Mucosa of gallbladder (tissue), 1 donor: Measurements from ENCODE around the gene ADRM1. TPM values are rescaled to one million over a fixed set of nuclear protein-coding genes. Genes with fewer than 3 reads are reported as not detected.
A peak's percentile ranks its signal among the peaks of the same experiment; 100 is the strongest.

Source experiments
- DNase-seq: peaks from one replicate; pipeline ENCODE4 v3.0.0-alpha.2; 2020; ENCODE audit warnings: low spot score
- total RNA-seq: library from RNA; stranded (reverse); gene quantifications from one replicate; pipeline ENCODE4 v1.2.1, GENCODE V29; 2021
- donor health status: DM: no; HTN: no; CAD: no.

Gene ADRM1
- total RNA-seq = 78.8 TPM

- DNase-seq = peak; percentile 97
Measured at GRCh38 chr20:62302341-62303061, at the start of gene ADRM1. ADRM1 (plus strand) TSS chr20:62302997; CDS start chr20:62303569, 572 bp downstream.

DNA sequence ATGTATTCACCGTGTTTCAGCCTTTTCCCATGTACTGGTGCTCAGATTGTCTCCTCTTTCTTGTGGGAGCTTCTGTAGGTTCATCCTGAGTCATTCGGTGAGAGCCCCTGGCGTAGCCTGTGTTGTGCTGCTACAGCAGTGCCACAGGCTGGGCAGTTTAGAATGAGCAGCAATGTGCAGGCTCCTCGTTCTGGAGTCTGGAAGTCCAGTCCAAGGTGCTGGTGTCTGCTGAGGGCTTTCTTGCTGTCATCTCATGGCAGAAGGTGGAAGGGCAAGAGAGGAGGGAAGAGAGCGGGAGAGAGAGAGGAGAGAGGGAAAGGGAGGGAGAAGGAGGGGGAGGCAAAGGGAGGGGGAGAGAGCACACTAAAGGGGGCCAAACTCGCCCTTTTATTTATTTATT, 49.4 kb upstream of the ADRM1 start:
- DNase-seq = no peak

GRCh38 chr20:62254021-62254724, 48.6 kb upstream of the ADRM1 start:
- no peak for DNase-seq

GRCh38 chr20:62255976-62256375, 46.8 kb upstream of the ADRM1 start:
- DNase-seq = no peak

GRCh38 chr20:62258499-62259293, 44.1 kb upstream of the ADRM1 start:
- DNase-seq = no peak

DNA sequence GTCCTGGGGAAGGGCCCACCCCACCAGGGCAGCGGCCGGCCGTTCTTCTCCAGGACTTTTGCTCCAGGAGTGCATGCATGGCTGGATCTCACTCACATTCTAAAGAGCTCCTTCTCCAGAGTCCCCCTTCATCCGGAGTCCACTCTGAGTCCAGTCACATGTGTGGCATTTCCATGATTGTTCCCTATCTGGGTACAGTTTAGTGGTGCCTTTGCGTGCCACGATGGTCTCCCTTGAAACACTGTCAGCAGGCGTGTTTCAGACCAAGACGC, 43.6 kb upstream of the ADRM1 start:
- DNase-seq = no peak

DNA sequence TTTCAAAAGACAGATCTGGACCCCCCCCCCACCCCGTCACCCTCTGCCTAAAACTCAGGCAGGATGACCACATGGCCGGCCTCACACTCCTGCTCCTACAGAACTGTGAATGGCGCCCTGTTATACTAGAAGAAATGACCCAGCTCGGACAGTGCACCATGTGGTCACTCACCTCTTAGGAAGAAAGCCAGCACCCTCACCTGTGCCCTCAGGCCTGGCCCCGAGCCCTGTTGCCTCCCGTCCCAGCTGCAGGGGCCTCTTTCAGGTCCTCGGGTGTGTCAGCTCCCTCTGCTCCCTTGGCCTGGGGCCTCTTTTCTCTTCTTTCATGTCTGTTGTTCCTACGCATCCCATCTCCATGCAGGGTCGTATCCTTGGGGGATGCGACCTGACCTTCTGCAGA, 40.7 kb upstream of the ADRM1 start:
- no peak for DNase-seq

GRCh38 chr20:62263396-62263795, 39.4 kb upstream of the ADRM1 start:
- DNase-seq = no peak

DNA sequence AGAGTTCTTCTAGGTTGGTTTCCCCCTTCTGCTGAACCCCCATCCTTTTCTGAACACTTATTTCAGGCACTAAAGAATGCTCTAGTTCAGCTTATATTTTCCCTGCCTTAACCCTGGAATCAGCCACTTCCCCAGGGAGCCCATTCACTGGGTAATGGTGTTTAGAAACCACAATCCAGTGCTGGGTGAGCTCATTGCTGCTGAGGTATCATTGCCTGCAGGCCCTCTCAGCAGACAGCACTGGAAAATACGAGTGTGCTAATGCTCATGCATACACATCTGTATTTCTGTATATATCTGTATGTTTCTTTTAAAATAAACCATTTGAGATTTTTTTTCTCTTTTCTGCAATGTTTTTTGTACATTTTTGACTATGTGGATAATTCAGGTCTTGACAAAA, 37.4 kb upstream of the ADRM1 start:
- no peak for DNase-seq

- DNase-seq = no peak
Measured at GRCh38 chr20:62266340-62266739, 36.5 kb upstream of the ADRM1 start.

GRCh38 chr20:62266851-62267250, 35.9 kb upstream of the ADRM1 start:
- no peak for DNase-seq

DNA sequence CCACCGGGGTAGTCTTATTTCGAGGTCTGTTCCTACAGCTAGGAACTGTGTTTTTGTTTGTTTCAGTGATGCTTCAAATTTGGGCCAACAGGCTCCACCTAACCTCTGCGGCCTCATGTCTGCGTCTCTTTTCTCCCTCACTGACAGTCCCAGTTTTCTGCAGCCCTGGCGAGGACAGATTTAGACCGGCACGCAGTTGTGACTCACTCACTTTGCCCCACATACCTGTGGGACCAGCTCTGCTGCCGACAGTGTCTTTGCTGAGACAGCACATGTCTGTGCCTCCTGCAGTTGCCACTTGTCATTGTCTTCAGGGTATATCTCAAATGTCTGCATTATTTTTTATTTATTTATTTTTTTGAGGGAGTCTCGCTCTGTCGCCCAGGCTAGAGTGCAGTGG, 35.3 kb upstream of the ADRM1 start:
- no peak for DNase-seq

- DNase-seq = no peak
Measured at GRCh38 chr20:62268228-62268900, 34.4 kb upstream of the ADRM1 start.

DNA sequence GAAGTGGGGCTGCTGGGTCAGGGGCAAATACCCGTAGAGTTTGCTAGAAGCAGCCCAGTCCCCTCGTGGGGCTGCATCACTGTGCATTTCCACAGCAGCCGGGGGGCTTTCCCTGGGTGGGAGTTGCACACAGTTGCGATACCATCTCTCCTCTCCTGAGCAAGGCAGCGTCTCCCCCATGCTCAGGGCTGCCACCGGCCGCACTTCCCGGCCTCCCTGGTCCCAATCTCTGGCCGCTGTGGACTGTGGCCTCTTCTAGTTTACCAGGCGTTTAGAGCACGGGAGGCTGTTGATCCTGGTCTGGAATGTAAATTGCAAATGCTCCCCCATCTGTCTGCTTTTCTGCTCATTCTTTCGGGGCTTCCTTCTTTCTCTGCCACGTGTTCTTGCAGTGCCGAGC, 33.4 kb upstream of the ADRM1 start:
- DNase-seq = no peak

DNA sequence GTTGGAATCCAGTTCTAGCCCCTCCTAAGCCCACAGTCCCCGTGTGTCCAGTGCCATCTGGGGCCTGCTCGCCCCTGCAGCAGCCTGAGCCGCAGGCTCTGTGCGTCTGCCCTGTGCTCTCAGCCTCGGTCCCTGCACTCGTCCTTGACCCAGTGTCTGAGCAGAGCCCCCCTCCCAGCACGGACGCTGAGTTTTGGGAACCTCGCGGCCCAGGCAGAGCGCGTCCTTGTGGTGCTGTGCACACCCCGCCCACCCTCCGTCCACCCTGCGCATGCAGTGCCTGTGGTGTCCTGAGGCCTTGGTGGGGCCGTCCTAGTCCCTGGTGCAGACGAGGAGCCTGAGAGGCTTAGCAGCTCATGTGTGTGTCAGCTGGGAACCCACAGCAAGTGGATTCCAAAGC, 32.9 kb upstream of the ADRM1 start:
- DNase-seq = no peak

DNA sequence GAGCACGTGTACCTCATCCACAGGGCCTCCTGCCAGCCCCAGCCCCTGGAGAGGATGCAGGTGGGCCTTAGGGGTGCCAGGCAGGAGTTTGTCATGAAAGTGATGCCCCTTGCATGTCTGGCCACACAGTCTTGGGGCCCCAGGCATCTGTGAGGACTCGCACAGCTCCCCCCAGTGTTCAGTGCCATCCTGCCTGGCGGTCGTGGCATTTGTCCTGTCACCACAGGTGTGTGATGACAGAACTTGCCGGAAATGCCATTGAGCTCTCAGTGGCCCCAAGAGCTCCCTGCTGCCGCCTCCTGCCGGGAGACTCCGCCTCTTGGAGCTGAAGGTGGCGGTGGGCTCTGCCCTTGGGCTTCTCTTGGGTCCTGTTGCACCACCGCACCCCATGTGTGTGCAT, 30.6 kb upstream of the ADRM1 start:
- DNase-seq = no peak

DNA sequence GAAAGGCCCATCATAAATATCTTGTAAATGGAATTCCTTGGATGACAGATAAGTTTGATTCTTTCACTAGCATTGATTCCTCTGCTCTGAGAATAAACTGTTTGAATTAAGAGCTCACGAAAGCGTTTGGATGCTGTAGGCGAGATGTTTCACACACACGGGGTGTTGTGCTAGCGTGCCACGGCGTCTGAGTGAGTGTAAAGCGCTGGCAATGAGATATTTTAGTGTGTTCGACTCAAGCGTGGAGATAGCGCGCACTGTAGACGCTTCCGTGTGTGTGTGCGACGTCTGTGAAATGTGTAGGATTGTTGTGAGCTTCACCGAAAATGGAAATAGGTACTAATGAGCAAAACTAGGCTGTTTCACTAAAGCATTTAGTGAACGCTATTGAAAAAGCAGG, 29.4 kb upstream of the ADRM1 start:
- DNase-seq = no peak

DNA sequence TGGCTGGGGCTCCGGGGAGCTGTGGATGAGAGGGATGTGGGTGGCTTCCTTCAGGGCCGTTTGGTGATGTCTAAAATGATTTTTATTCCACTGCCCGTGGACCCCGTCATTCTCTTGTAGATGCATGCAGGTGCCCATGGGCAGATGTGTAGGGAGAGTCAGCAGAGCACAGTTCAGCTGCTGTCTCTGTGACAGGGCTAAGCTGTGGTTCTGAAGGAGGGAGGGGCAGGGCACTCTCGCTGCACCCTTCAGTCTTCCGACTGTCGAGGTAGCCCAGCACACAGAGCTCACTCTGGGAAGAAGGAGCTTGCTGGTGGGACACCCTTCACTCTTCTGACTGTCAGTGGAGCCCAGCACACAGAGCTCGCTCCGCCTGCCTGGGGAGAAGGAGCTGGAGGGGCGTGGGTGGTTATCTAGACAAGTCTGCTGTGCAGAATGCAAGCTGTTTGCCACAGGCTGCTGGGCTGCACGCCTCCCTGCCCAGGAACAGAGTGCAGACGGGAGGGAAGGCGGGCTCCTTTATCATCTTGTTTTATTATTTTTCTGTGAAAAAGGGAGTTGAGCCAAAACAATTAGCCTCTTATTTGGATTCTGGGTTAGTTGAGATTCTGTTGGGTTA, 28.4 kb upstream of the ADRM1 start:
- no peak for DNase-seq

GRCh38 chr20:62275219-62275618, 27.6 kb upstream of the ADRM1 start:
- no peak for DNase-seq

DNA sequence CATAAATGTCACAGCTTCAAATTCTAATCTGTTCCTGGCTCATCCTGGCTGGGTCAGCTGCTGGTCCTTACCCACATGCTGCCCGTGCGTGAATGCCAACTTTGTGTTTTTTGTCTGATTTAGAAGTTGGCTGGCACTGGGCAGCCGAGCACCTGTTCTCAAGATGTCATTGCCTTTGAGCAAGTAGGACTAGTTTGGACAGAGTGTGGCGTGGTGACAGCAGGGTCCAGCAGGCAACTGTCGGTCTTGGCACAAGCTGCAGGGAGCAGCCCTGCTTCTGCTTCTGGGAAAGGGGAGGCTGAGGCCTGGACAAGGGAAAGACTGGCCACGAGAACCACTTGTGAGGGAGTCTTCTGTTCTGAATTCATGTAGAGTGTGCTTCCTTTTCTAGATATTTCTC, 26.4 kb upstream of the ADRM1 start:
- DNase-seq = no peak

- no peak for DNase-seq
Measured at GRCh38 chr20:62277253-62277652, 25.5 kb upstream of the ADRM1 start.

DNA sequence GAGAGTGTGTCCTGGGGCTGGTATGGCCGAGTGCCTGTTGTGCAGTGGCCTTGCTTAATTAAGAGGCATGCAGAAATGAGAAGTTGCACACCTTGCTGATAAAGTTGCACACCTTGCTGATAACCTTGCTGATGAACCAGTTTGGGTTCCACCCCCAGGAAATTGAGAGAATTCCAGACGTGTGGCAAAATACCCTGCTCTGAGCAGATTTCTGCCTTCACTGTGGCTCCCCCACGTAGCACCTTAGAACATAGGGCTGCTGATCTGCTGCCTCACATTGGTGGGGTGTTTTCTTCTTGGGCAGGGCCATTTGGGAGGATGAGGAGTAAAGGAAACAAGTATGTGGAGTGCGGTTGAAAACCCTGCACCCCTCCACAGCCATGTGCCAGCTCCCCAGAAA, 22.5 kb upstream of the ADRM1 start:
- DNase-seq = no peak
